SU-DHL-6 (cell line): ENCODE data around the gene CADPS.

Experiments
- H2AFZ ChIP-seq: fragments of 200-600 bp; sonication (generic); 2 replicates; pipeline ENCODE4 v1.6.1; 2014; ENCODE audit warnings: low read depth, mild to moderate bottlenecking, moderate library complexity, mixed read lengths, antibody characterized with exemption, low read length; ENCODE audit not compliant: severe bottlenecking
- H3F3A ChIP-seq: fragments of 200-600 bp; shearing (Covaris generic); 2 replicates; pipeline ENCODE4 v1.6.0; 2016; ENCODE audit warnings: antibody characterized with exemption, mild to moderate bottlenecking; ENCODE audit not compliant: insufficient read depth
- H3K27ac ChIP-seq: fragments of 200-600 bp; sonication (generic); 2 replicates; pipeline ENCODE4 v1.5.1; 2016; ENCODE audit warnings: low read depth, mild to moderate bottlenecking, low read length, moderate library complexity, mixed read lengths
- H3K27me3 ChIP-seq: fragments of 200-600 bp; sonication (generic), shearing (Covaris generic); 2 replicates; pipeline ENCODE4 v1.6.0; 2014; ENCODE audit warnings: mild to moderate bottlenecking, low read length
- H3K36me3 ChIP-seq: fragments of 200-600 bp; sonication (generic); 2 replicates; pipeline ENCODE4 v1.6.1; 2014; ENCODE audit warnings: mild to moderate bottlenecking, low read length, mixed read lengths
- H3K4me2 ChIP-seq: fragments of 300-600, 200-600 bp; shearing (Covaris generic), sonication (generic); 2 replicates; pipeline ENCODE4 v1.6.0; 2014; ENCODE audit warnings: low read length, low read depth, mild to moderate bottlenecking; ENCODE audit not compliant: poor library complexity, severe bottlenecking
- H3K4me3 ChIP-seq: fragments of 200-600 bp; sonication (generic); 2 replicates; pipeline ENCODE4 v1.5.1; 2014; ENCODE audit warnings: antibody characterized with exemption, low read length, mild to moderate bottlenecking, mixed read lengths; ENCODE audit not compliant: insufficient read depth, poor library complexity, severe bottlenecking
- H3K79me2 ChIP-seq: fragments of 200-600 bp; sonication (generic); 2 replicates; pipeline ENCODE4 v1.6.1; 2014; ENCODE audit warnings: mild to moderate bottlenecking, low read length, moderate library complexity; ENCODE audit not compliant: insufficient read depth
- H3K9ac ChIP-seq: fragments of 200-600 bp; sonication (generic); 2 replicates; pipeline ENCODE4 v1.7.0; 2014; ENCODE audit warnings: mild to moderate bottlenecking, low read length
- H3K9me2 ChIP-seq: fragments of 200-600 bp; sonication (generic); replicated peaks from 2 replicates; pipeline ENCODE4 v1.6.1; 2014; ENCODE audit warnings: low read length; ENCODE audit not compliant: insufficient read depth
- H3K9me3 ChIP-seq: fragments of 200-600 bp; sonication (generic); 2 replicates; pipeline ENCODE4 v1.6.1; 2014; ENCODE audit warnings: low read length, mixed read lengths; ENCODE audit not compliant: insufficient read depth
- H4K20me1 ChIP-seq: fragments of 200-600 bp; sonication (generic); 2 replicates; pipeline ENCODE4 v1.6.1; 2014; ENCODE audit warnings: low read depth, mild to moderate bottlenecking, antibody characterized with exemption, low read length, moderate library complexity, mixed read lengths
- EZH2phosphoT487 ChIP-seq: fragments of 200-600 bp; sonication (generic), shearing (Covaris generic); conservative IDR thresholded peaks from 2 replicates; pipeline ENCODE4 v1.6.1; 2018; ENCODE audit warnings: mild to moderate bottlenecking, antibody characterized with exemption, low read length, moderate library complexity, mixed read lengths
- TF ChIP-seq, protein P1 (sequence below): fragments of 200-600 bp; sonication (generic); IDR thresholded peaks from one replicate; pipeline ENCODE4 v1.5.1; 2017; ENCODE audit warnings: antibody characterized with exemption, mild to moderate bottlenecking, low read length, moderate library complexity; ENCODE audit not compliant: insufficient read depth, poor library complexity, severe bottlenecking

The CADPS gene

DNA sequence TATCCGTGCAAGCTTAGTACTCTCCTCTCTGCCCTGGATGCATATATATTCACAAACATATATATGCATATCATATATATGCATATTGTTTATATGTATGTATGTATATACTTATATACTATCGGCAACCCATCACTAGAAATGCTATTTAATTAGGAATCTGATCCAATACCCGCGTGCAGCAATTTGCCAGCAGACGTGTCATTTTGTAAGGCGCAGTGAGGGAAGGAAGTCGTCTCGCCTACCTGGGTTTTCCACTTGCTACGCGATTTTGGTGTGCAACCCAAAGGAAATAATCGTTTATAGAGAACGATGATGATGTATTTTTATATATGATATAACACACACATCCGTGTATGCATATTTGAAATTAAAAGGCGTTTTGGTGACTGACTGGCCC, 496.3 kb downstream of the CADPS start:
- H3K9ac ChIP-seq, result no peak overlapping the region
- TF ChIP-seq, protein P1, sequence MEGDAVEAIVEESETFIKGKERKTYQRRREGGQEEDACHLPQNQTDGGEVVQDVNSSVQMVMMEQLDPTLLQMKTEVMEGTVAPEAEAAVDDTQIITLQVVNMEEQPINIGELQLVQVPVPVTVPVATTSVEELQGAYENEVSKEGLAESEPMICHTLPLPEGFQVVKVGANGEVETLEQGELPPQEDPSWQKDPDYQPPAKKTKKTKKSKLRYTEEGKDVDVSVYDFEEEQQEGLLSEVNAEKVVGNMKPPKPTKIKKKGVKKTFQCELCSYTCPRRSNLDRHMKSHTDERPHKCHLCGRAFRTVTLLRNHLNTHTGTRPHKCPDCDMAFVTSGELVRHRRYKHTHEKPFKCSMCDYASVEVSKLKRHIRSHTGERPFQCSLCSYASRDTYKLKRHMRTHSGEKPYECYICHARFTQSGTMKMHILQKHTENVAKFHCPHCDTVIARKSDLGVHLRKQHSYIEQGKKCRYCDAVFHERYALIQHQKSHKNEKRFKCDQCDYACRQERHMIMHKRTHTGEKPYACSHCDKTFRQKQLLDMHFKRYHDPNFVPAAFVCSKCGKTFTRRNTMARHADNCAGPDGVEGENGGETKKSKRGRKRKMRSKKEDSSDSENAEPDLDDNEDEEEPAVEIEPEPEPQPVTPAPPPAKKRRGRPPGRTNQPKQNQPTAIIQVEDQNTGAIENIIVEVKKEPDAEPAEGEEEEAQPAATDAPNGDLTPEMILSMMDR, result no peak
- no peak for TF ChIP-seq EZH2phosphoT487
- peaks cover 3% of the 10 kb centered on the region; the same call in 1 of the 2 replicates for H3K27me3 ChIP-seq
- H2AFZ ChIP-seq, result no peak overlapping the region
- H3K4me2 ChIP-seq, result no peak overlapping the region
- H4K20me1 ChIP-seq, result no peaks in the 10 kb centered on the region
- H3K9me2 ChIP-seq, result no peaks in the 10 kb centered on the region
- no peaks in the 10 kb centered on the region for H3K9me3 ChIP-seq
- no peak overlapping the region for H3K4me3 ChIP-seq
- no peaks in the 10 kb centered on the region for H3K36me3 ChIP-seq
- no peak overlapping the region for H3K27ac ChIP-seq
- no peaks in the 10 kb centered on the region for H3K79me2 ChIP-seq
- no peaks in the 10 kb centered on the region for H3F3A ChIP-seq

DNA sequence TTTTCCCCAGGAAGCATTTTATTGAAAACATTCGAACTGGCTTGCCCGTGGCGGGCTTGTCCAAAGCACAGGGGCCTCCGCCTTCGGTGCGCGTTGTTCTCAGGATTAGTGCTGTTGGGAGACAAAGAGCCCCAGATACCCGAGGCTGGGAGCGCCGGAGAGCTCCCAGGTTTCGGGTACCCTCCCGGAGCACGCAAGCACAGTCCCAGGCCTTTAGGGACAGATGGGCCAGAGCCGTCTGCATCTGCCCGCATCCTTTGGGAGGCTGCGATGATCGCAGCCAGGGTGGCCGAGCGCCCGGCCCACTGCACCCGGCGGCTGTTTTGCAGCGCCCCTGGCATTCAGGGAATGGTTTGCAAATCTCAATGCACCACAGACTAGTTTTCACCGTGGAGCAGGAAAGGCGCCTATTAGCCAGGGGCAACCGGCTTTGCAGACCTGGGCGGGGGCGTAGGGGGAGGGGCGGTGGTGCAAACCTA, 496.9 kb downstream of the CADPS start:
- Histone ChIP-seq H3K9me3 (no peaks in the 10 kb centered on the region), H3K27me3 (peaks cover 3% of the 10 kb centered on the region; the same call in 1 of the 2 replicates), H3K27ac (no peak overlapping the region), H4K20me1 (no peaks in the 10 kb centered on the region), H3K4me3 (no peak overlapping the region), H2AFZ (no peak overlapping the region), H3K4me2 (no peak overlapping the region), H3K79me2 (no peaks in the 10 kb centered on the region), H3K9ac (no peak overlapping the region), H3K36me3 (no peaks in the 10 kb centered on the region), H3F3A (no peaks in the 10 kb centered on the region), H3K9me2 (no peaks in the 10 kb centered on the region)
- TF ChIP-seq EZH2phosphoT487, result no peak
- TF ChIP-seq, protein P1, result no peak

DNA sequence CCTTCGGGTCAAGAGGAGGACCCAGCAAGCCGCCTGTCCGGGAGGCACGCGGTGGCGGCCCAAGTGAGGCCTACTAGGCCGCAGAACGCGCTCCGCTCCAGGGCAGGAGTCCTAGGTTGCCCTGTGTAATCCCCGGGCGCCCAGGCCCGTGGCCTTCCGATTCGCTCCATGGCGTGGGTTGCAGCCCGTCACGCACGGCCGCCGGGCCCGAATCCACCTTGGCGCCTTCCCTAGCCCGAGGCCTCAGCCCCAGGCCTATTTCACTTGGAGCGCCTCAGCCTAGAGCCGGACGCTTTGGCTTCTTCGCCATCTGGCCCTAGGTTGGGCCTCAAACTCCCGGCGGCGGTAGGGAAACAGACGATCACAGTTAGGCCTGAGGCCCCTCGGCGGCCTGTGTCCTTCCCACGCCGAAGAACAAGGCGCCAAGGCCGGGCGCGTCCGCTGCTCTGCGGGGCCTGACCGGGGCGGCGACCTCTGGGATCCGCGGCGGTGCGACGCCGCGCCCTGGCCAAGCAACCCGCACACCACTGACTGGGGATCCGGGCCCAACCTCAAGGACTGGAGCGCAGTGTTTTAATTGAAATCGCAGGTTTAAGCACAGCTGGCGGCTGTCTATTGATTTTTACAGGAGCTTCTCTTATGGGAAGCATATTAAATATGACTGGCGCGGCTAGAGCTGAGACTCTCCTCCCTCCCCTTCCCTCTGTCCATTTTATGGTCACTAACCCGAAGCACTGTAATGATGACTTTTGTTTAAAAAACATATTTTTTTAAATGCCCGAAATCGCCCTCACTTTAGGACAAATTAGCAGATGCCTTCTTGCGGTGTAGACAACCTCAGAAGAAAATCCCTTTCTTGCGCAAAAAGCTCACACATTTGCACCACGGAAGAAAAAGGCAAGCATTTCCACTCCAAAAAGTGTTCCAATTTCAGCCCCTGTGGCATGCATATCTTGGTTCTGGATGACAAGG, 498.0 kb downstream of the CADPS start:
- no peaks in the 10 kb centered on the region for H3K9me3 ChIP-seq
- no peaks in the 10 kb centered on the region for H3K79me2 ChIP-seq
- H4K20me1 ChIP-seq, result no peaks in the 10 kb centered on the region
- no peak overlapping the region for H3K27ac ChIP-seq
- H3K9me2 ChIP-seq, result no peaks in the 10 kb centered on the region
- no peak overlapping the region for H2AFZ ChIP-seq
- H3K9ac ChIP-seq, result no peak overlapping the region
- H3K4me3 ChIP-seq, result no peak overlapping the region
- H3K36me3 ChIP-seq, result no peaks in the 10 kb centered on the region
- TF ChIP-seq EZH2phosphoT487, result no peak
- TF ChIP-seq, protein P1, result no peak
- peaks cover 3% of the 10 kb centered on the region; the same call in 1 of the 2 replicates for H3K27me3 ChIP-seq
- H3K4me2 ChIP-seq, result no peak overlapping the region
- no peaks in the 10 kb centered on the region for H3F3A ChIP-seq
